Stimulated activated naive B cell treated with anti-CD40 and anti-IgM and Interleukin-4, amounts not matched to agents 10 μg/mL and 1 μg/mL and 100 μg/mL, for 72 hours (primary cell): ENCODE measurements around the gene MLIP.
"Not testable (repeated sequence)": the region's sequence is repeated elsewhere in the genome, so short reads cannot be mapped to it uniquely, and the experiment has no call there.

Source experiments
- ATAC-seq, 2 donors: fragments of 150-1000 bp; cut with Tn5 transposase; replicated peaks; 2 replicates each; pipeline ENCODE4 v1.10.0; 2021; ENCODE audit warnings: moderate library complexity in 1 of 2
- DNase-seq: peaks from one replicate; pipeline ENCODE4 v3.0.0; 2021
- H3K27ac Mint-ChIP-seq: one replicate; pipeline ENCODE4 v1.8.0; 2022; ENCODE audit warnings: mild to moderate bottlenecking, mixed read lengths
- H3K27me3 Mint-ChIP-seq, 2 donors: one replicate each; pipeline ENCODE4 v1.8.0; 2022; ENCODE audit warnings: mixed read lengths in 2 of 2
- H3K36me3 Mint-ChIP-seq, 2 donors: one replicate each; pipeline ENCODE4 v1.8.0; 2022; ENCODE audit warnings: mixed read lengths in 2 of 2, mild to moderate bottlenecking in 1 of 2
- H3K4me1 Mint-ChIP-seq, 2 donors: one replicate each; pipeline ENCODE4 v1.8.0; 2022; ENCODE audit warnings: mixed read lengths in 2 of 2, mild to moderate bottlenecking in 1 of 2
- H3K4me3 Mint-ChIP-seq, 2 donors: one replicate each; pipeline ENCODE4 v1.8.0; 2022; ENCODE audit warnings: mild to moderate bottlenecking in 2 of 2, mixed read lengths in 2 of 2, moderate library complexity in 1 of 2
- H3K9me3 Mint-ChIP-seq, 2 donors: one replicate each; pipeline ENCODE4 v1.8.0; 2022; ENCODE audit warnings: mixed read lengths in 2 of 2, mild to moderate bottlenecking in 1 of 2

Gene MLIP

GRCh38 chr6:54198134-54198533, 86.9 kb downstream of the MLIP start:
- Mint-ChIP-seq H3K27me3 (no peaks in the 10 kb centered on the region), H3K9me3 (no peaks in the 10 kb centered on the region), H3K4me1 (no peaks in the 10 kb centered on the region), H3K36me3 (no peaks in the 10 kb centered on the region), H3K27ac (no peak overlapping the region), H3K4me3 (no peak overlapping the region)
- no peak for ATAC-seq
- no peak for DNase-seq

GRCh38 chr6:54203474-54204035, 92.3 kb downstream of the MLIP start:
- ATAC-seq, H3K4me3 Mint-ChIP-seq, H3K27ac Mint-ChIP-seq, H3K4me1 Mint-ChIP-seq, H3K27me3 Mint-ChIP-seq, H3K9me3 Mint-ChIP-seq, DNase-seq, H3K36me3 Mint-ChIP-seq: not testable (repeated sequence)

GRCh38 chr6:54204921-54205591, 93.8 kb downstream of the MLIP start:
- H3K27me3 Mint-ChIP-seq: no peaks in the 10 kb centered on the region
- no peaks in the 10 kb centered on the region for H3K36me3 Mint-ChIP-seq
- no peak overlapping the region for H3K27ac Mint-ChIP-seq
- no peaks in the 10 kb centered on the region for H3K9me3 Mint-ChIP-seq
- ATAC-seq: no peak
- H3K4me3 Mint-ChIP-seq: no peak overlapping the region
- DNase-seq: no peak
- peaks cover 0 to 2% of the 10 kb centered on the region in 2 donors for H3K4me1 Mint-ChIP-seq

- H3K27ac Mint-ChIP-seq: no peak overlapping the region
- H3K36me3 Mint-ChIP-seq: no peaks in the 10 kb centered on the region
- H3K27me3 Mint-ChIP-seq: no peaks in the 10 kb centered on the region
- no peaks in the 10 kb centered on the region for H3K9me3 Mint-ChIP-seq
- ATAC-seq (peak in 1 of 2 donors; percentile 36), DNase-seq (no peak)
- peaks cover 0 to 2% of the 10 kb centered on the region in 2 donors for H3K4me1 Mint-ChIP-seq
- H3K4me3 Mint-ChIP-seq: no peak overlapping the region
Measured at GRCh38 chr6:54206510-54206909, 95.3 kb downstream of the MLIP start.

GRCh38 chr6:54209983-54210382, 98.7 kb downstream of the MLIP start:
- not testable (repeated sequence) for H3K4me3 Mint-ChIP-seq, H3K4me1 Mint-ChIP-seq, H3K9me3 Mint-ChIP-seq, ATAC-seq, H3K27ac Mint-ChIP-seq, H3K36me3 Mint-ChIP-seq, DNase-seq, H3K27me3 Mint-ChIP-seq

GRCh38 chr6:54214286-54214685, 103.0 kb downstream of the MLIP start:
- Mint-ChIP-seq H3K4me3 (no peak overlapping the region), H3K36me3 (no peaks in the 10 kb centered on the region), H3K27me3 (no peaks in the 10 kb centered on the region), H3K27ac (no peak overlapping the region), H3K4me1 (peaks cover 6 to 13% of the 10 kb centered on the region in 2 donors), H3K9me3 (peaks cover 0 to 2% of the 10 kb centered on the region in 2 donors)
- no peak for ATAC-seq
- DNase-seq: no peak

- Mint-ChIP-seq H3K27ac (no peak overlapping the region), H3K4me1 (peaks cover 4 to 13% of the 10 kb centered on the region in 2 donors), H3K9me3 (peaks cover 0 to 2% of the 10 kb centered on the region in 2 donors), H3K27me3 (no peaks in the 10 kb centered on the region), H3K4me3 (no peak overlapping the region), H3K36me3 (no peaks in the 10 kb centered on the region)
- DNase-seq: no peak
- ATAC-seq: no peak
Measured at GRCh38 chr6:54216336-54216735, 105.1 kb downstream of the MLIP start.

- no peak overlapping the region for H3K4me3 Mint-ChIP-seq
- H3K27me3 Mint-ChIP-seq: no peaks in the 10 kb centered on the region
- peaks cover 4 to 13% of the 10 kb centered on the region in 2 donors for H3K4me1 Mint-ChIP-seq
- peak; percentile 79 to 86 for ATAC-seq
- no peak overlapping the region for H3K27ac Mint-ChIP-seq
- no peak for DNase-seq
- H3K36me3 Mint-ChIP-seq: no peaks in the 10 kb centered on the region
- peaks cover 0 to 2% of the 10 kb centered on the region in 2 donors for H3K9me3 Mint-ChIP-seq
Measured at GRCh38 chr6:54217018-54217417, 105.8 kb downstream of the MLIP start.

- Mint-ChIP-seq H3K36me3 (no peaks in the 10 kb centered on the region), H3K27ac (no peak overlapping the region), H3K9me3 (no peaks in the 10 kb centered on the region), H3K4me3 (no peak overlapping the region), H3K4me1 (peaks cover 0 to 6% of the 10 kb centered on the region in 2 donors), H3K27me3 (no peaks in the 10 kb centered on the region)
- no peak for ATAC-seq
- DNase-seq: no peak
Measured at GRCh38 chr6:54222217-54222616, 111.0 kb downstream of the MLIP start.

- Mint-ChIP-seq H3K4me1 (no peaks in the 10 kb centered on the region), H3K9me3 (peaks cover 0 to 4% of the 10 kb centered on the region in 2 donors), H3K4me3 (no peak overlapping the region), H3K27me3 (no peaks in the 10 kb centered on the region), H3K27ac (no peak overlapping the region), H3K36me3 (no peaks in the 10 kb centered on the region)
- ATAC-seq (no peak), DNase-seq (no peak)
Measured at GRCh38 chr6:54232703-54233102, 121.5 kb downstream of the MLIP start.

- H3K4me3 Mint-ChIP-seq: no peak overlapping the region
- no peaks in the 10 kb centered on the region for H3K27me3 Mint-ChIP-seq
- no peak for ATAC-seq
- H3K9me3 Mint-ChIP-seq: peaks cover 0 to 4% of the 10 kb centered on the region in 2 donors
- no peak overlapping the region for H3K27ac Mint-ChIP-seq
- H3K36me3 Mint-ChIP-seq: no peaks in the 10 kb centered on the region
- H3K4me1 Mint-ChIP-seq: no peaks in the 10 kb centered on the region
- no peak for DNase-seq
Measured at GRCh38 chr6:54234539-54234938, 123.3 kb downstream of the MLIP start.

GRCh38 chr6:54236984-54237383, 125.7 kb downstream of the MLIP start:
- no peaks in the 10 kb centered on the region for H3K4me1 Mint-ChIP-seq
- no peaks in the 10 kb centered on the region for H3K27me3 Mint-ChIP-seq
- H3K27ac Mint-ChIP-seq: no peak overlapping the region
- DNase-seq: no peak
- no peak for ATAC-seq
- H3K9me3 Mint-ChIP-seq: no peaks in the 10 kb centered on the region
- no peak overlapping the region for H3K4me3 Mint-ChIP-seq
- no peaks in the 10 kb centered on the region for H3K36me3 Mint-ChIP-seq

- Mint-ChIP-seq H3K9me3 (no peaks in the 10 kb centered on the region), H3K36me3 (no peaks in the 10 kb centered on the region), H3K4me1 (no peaks in the 10 kb centered on the region), H3K27me3 (no peaks in the 10 kb centered on the region), H3K4me3 (no peak overlapping the region), H3K27ac (no peak overlapping the region)
- DNase-seq: no peak
- ATAC-seq: no peak
Measured at GRCh38 chr6:54238396-54238795, 127.2 kb downstream of the MLIP start.

- H3K36me3 Mint-ChIP-seq: no peaks in the 10 kb centered on the region
- no peaks in the 10 kb centered on the region for H3K9me3 Mint-ChIP-seq
- no peak overlapping the region for H3K27ac Mint-ChIP-seq
- no peaks in the 10 kb centered on the region for H3K4me1 Mint-ChIP-seq
- ATAC-seq (no peak), DNase-seq (no peak)
- no peaks in the 10 kb centered on the region for H3K27me3 Mint-ChIP-seq
- no peak overlapping the region for H3K4me3 Mint-ChIP-seq
Measured at GRCh38 chr6:54243699-54244098, 132.5 kb downstream of the MLIP start.

GRCh38 chr6:54244430-54244829, 133.2 kb downstream of the MLIP start:
- H3K27ac Mint-ChIP-seq: no peak overlapping the region
- DNase-seq (no peak), ATAC-seq (no peak)
- H3K4me3 Mint-ChIP-seq: no peak overlapping the region
- H3K9me3 Mint-ChIP-seq: no peaks in the 10 kb centered on the region
- no peaks in the 10 kb centered on the region for H3K27me3 Mint-ChIP-seq
- H3K4me1 Mint-ChIP-seq: no peaks in the 10 kb centered on the region
- no peaks in the 10 kb centered on the region for H3K36me3 Mint-ChIP-seq
